ENCODE measurements around the gene B4GALT1.

The B4GALT1 gene

DNA sequence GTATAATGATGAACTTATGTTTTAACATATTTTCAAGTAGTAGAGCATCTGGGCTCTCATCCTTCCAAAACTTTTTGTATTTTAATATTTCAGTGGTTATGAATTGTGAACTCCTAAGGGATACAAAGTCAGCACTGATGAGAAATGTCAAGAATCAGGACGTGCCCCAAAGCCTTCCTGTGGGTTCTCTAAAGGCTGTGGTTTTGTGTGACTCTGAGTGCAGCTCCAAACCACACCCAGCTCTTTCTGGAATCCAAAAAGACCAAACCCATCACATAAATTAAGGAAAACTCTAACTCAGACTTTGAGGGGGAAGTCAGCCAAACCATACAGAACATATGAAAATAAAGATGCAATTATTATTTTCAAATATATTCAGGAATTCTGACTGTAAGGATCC lies 49.8 kb downstream of the B4GALT1 start:
- peak; percentile 41 for DNase-seq

DNA sequence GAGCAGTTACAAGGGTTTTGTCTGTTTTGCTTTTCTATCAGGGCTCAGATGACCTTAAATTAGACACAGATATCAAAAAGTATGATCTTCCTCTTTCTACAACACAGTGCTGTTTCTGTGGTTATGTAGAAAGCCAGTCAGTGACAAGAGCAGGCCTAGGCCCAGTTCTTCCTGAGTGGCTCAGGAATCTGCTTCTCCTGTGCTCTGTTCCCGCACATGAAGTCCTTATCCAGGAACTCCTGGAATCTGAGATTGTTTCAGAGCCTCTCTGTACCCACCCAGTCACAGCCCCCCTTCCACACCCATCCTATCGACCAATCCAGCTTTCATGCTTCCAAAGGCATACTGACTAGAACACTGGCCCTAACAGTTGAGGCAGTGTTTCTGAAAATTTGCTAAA lies 50.3 kb downstream of the B4GALT1 start:
- peak; percentile 39 for DNase-seq

DNA sequence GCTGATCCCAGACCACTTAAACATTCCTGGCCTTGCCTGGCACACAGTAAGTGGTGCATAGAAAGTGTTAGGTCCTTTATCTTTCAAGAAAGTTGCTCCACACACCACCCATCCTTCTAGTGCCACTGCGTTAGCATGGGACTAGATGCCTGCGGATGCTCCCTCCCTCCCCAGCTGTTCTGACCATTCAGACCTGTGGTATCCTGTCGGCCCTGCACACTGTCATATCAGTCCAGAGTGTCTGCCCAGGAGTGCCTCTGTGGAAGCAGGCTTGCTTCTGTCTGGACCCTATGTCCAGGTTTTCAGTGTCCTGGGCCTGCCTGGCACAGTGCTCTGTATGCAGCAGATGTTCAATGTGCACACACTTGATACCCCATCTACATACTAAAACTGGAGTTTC lies 52.4 kb downstream of the B4GALT1 start:
- peak; percentile 32 for DNase-seq

DNA sequence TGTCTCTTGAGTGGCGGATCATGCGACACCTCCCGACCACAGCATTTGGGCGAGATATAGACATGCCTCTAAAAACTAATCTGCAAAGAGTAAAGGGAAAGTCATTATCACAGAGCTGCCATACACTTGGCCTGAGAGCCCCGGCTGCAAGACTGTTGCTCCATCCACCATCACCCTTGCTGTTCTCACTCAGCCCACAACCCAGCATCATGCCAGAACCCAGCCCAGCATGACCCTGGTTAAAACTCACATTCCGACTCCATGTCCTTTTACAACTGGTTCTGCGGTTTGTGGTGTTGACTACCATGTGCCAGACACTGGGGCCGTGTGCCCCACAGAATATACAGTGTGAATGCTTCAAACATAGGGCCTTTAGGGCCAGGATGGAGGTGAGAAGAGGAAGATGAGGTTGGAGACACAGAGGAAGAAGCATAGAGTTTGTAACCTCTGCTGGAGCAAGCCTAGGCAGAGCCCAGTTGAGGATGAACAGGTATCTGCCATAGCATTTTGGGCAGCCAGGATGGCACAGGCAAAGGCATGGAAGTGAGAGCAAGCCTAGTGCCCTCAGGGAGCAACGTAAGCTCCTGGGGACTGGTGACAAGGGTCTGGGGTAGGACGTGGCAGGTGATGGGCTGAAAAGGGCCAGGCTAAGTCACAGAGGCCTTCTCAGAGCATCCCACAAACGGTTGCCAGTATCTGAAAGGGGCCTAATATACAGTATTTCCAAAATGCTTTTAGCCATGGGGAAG lies 53.2 kb downstream of the B4GALT1 start:
- DNase-seq, result peak; percentile 24

DNA sequence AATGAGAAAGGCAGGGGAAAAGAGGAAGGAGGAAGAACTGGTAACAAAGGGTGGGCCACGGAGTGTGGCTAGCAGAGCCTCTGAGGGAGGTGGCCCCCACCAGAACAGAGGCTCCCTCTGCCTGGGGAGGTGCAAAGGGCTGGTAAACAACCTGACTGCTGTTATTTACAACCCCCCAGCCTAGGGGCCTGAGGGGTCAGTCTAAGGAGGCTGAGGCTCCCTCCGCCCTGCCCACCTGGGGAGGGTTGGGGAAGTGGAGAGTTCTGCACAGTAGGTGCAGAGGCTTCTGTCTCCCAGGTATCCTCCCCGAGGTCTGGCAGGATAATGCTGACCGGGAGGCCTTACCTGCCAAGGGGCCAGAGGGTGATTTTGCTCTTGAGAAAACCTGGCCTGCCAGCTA lies 55.0 kb downstream of the B4GALT1 start:
- DNase-seq, result peak; percentile 12

DNA sequence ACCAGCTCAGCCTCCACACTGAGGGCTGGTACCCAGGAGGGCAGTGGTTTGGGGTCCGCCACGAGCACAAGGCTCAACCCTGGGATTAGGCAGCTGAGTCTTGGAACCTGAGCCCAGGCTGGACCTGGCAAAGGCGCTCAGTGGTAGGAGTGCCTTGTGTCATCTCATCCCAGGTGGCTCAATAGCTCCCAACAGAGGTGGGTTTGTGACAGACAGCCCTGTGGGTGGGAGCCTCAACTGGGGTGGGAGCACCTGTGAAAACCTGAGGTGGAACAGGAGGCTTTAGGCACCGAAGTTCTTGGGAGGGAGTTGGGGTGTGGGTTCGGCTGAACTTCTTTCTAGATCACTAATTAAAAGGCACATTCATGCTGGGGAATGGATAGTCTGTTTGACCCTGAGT lies 55.5 kb downstream of the B4GALT1 start:
- peak; percentile 31 for DNase-seq

DNA sequence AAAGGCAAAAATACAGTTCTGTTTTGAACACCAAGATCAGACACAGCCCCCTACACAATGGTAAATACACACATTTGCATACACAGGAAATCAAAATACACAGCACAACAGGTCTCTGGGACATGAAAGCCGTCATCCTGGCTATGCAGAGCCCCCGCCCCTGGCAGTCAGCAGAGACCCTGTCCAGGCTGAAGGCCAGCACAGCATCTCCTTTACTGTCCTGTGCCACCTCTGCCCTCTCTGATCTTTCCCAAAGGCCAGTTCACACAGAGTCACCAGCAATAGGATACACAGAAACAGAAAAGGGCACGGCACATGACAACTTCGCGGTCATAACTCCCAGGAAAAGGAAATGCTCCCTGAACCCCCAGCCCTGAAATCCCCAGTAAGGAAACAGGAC lies 56.5 kb downstream of the B4GALT1 start:
- DNase-seq, result no peak

DNA sequence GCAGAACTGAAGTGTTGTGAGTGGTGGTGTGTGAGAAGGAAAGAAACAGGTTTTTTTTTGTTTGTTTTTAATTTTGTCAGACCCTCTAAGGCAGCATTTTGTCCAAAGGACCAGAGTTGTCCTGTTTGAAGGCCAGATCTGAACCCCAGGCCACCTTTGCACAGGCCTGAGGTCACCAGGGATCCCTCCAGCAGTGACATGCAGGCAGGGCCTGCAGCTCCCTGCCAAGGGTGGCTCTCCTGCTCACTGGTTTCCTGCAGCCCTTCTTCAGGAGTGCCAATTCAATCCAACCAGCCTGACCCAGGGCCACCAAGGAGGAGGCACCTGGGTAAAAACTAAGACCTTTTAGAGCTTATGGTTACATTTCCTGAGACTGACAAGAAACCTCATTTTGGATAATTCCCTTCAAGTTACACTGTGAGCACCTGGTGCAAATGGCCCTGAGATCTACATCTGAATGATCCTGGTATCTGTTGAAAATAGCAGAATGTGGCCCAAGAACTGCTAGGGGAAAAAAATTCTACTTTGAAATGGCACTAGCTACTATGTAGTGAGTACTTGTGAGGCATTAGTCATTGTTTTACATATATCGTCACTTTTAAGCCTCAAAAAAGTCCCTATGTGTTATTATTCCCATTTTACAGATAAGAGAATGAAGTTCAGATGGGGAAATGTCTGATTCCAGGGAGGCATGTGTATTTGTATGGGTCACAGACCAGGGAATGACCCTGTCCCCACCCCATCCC lies 57.1 kb downstream of the B4GALT1 start:
- no peak for DNase-seq

DNA sequence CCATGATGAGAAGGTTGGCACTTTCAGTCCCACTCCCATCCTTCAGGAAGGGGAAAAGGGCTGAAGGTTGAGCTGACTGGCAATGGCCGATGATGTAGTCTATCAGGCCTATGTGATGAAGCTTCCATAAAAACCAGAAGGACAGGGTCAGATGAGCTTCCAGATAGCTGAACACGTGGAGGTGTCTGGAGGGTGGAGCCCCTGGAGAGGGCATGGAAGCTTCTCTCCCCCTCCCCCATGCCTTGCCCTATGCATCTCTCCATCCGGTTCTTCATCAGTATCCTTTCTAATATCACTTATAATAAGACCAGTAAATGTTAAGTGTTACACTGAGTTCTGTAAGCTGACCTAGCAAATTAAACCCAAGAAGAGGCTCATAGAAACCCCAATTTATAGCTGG lies 58.0 kb downstream of the B4GALT1 start:
- no peak for DNase-seq

DNA sequence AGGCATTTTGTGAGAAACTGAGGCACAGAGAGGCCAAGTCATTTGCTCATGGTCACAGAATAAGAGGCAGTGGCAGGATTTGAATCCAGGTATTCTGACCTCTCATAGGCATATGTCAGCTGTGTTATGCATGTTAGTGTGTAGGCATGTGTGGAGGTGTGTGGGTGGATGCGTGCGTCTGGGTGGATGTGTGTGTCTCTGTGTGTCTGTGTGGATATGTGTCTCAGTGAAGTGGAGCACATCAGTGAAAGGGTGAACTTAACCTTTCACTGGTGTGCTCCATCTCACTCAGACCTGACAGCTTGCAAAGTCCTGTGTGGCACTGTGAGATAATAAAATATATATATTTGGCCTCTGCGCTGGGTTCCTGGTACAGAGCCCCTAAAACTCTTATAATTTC lies 58.7 kb downstream of the B4GALT1 start:
- no peak for DNase-seq

DNA sequence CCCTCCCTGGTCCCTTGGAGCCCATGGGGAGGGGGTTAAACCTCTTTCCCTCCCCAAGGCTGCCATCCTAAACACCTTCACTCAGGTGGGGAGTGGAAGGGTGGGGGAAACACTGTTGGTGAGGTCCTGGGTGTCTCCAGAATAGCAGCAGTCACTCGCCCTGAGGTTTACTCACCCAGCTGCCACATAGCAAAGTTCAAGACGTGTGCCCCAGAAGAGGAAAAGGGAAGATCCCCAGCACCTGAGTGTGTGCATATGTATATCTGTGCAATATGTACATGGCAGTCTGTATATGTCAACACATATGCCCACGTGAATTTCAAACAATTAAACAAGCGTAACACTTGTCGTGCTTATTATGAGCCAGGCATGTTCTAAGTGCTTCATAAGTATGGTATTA lies 59.4 kb downstream of the B4GALT1 start:
- peak; percentile 41 for DNase-seq

DNA sequence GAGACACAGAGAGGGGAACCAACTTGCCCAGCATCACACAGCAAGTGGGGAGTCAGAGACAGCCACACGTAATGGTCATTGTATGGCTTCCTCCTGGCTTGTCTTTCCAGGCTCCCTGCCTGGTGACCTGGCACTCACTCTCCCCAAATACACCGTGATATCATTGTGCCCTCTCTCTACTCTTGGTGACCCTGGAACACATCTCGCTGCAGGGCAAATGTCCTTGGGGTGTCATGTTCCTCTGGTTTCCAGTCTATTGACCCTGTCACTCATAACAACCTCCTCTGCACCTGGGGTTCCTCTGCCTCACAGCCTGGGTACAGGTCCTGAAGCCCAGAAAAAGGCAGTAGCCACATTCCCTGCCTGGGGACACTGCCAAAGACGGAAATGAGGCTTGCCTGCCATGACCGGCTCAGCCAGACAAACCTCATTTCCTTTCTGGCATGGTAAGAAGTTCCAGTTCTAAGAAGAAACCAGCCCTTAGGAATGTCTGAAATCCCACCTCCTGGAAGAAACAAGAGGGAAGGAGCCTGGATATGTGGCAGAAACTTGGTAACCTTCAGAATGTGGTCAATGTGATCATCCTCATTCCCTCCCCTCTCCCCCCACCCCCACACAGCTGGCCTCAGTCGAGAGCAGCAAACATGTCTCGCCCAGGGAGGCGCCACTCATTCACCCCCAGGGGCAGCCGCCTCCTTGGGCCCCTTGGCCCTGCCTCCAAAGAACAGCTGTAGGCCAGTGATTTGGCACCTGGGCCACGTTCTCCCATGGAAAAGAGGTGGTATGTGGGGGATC lies 60.1 kb downstream of the B4GALT1 start:
- peak; percentile 80 for DNase-seq

DNA sequence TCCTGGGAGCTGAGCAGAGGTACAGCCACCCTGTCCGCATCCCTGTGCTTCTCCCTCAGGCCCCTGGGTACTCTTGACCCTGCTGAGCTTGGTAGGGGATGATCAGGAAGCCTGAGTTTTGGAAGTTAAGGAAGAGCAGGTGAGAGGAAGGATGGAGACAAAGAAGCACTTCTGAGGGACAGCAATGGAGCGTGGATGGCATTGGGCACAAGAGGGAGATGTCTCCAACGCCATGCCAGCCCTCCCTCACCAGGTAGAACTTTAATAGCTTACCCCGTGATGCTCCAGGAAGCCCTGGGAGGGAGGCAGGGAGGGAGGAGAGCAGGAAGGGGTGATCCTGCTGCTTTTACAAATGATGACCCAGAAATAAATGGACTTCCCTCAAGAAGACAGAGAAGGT lies 60.8 kb downstream of the B4GALT1 start:
- peak; percentile 33 for DNase-seq

DNA sequence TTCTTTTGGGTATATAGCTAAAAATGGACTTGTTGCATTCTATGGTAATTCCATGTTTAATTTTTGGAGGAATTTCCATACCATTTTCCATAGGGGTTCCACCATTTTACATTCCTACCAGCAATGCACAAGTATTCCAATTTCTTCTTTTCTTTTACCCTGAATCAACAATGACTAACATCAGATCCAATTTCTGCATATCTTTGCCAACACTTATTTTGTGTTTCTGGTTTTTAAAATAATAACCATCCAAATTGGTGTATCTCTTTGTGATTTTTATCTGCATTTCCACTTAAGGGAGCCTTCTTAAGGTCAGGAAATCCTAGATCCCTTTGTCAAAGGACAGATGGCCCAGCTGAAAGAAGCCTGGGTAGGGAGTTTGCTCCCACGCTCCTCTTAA lies 61.2 kb downstream of the B4GALT1 start:
- DNase-seq, result no peak

DNA sequence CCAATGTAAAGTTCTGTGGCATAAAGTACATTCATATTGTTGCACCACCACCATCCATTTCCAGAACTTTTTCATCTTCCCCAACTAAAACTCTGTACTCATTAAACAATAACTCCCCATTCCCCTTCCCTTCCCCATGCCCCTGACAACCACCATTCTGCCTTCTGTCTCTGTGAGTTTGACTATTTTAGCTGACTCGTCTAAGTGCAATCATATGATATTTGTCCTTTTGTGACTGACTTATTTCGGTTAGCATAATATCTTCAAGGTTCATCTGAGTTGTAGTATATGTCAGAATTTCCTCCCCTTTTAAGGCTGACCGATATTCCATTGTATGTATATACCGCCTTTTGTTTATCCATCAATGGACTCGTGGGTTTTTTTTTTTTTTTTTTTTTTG lies 61.6 kb downstream of the B4GALT1 start:
- no peak for DNase-seq

DNA sequence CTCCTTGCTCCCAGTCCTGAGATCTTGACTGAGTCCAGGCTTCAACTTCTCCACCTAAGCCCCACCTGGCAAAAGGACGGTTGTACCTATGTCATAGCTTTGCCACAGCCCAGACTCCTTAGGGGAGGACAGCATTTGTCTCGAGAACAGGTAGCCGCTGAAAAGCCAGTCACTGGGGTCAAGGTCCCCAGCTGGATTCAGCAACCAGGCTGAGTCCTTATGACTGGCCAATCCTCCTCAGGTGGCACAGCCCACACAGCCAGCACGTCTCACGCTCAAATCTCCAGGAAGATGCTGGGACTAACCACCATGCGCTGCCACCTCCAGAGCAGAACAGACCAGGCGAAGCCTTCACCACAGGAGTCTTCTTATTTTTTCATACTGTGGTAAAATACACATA lies 62.7 kb downstream of the B4GALT1 start:
- no peak for DNase-seq

DNA sequence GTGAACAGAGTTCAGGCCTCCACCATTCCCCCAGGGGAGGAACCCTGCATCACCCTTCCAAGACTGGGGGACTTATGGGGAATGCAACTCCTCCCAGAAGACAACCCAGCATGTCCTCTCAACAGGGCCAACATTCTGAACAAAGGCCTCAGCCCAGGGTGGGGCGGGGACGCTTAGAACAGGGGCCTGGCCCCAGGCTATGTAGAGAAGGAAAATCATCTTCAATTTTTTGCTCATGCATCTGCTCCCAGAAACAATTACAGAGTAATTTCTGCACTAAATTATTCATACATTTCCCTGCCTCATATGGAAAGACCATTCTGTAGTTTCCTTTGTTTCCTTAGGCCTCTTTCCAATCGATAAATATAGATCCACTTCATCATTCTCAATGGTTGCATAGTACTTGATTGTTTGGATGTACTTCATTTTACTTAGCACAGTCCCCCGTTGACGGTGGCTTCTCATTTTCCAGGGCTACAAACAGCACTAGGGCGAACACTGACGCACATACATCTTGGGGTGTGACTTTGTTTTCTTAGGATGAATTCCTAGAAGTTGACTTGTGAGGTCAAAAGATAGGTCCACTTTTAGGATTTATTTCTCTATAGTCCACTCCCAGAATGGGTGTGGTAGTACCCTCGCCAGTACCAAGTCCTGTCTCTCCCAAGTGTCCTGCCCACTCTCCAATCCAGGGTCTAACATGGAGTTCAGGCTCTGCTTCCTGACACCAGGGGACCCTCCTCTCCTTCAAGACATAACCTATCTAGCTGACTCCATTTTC lies 63.4 kb downstream of the B4GALT1 start:
- no peak for DNase-seq

DNA sequence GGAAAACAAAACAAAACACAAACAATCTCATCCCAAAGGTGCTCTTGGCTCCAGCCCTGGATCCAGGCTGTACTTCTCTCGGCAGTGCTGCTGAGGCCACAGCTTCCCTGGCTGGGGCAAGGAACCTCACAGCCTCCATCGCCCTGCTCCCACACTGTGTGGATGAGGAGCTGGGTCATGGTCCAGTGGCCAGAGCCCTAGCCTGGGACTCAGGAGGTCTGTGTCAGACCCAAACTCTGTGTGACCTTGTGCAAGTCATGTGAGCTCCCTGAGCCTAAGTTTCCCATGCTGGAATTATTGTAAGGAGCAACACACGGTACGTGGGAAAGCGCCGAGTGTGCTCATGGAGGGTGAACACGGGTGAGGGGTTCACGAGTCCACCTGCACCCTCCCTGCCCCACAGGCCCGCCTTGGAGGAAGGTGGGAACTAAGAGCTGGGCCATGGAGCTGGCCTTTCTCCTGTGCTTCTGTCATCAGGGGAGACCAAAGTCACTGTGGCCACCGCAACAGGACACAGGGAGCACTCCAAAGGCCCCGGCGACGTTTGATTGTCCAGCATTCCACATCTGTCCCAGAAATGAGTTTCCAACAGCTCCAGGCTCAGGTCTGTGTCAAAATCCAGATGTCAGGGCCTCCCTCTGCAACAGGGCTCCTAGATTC lies 64.5 kb downstream of the B4GALT1 start:
- DNase-seq, result no peak

DNA sequence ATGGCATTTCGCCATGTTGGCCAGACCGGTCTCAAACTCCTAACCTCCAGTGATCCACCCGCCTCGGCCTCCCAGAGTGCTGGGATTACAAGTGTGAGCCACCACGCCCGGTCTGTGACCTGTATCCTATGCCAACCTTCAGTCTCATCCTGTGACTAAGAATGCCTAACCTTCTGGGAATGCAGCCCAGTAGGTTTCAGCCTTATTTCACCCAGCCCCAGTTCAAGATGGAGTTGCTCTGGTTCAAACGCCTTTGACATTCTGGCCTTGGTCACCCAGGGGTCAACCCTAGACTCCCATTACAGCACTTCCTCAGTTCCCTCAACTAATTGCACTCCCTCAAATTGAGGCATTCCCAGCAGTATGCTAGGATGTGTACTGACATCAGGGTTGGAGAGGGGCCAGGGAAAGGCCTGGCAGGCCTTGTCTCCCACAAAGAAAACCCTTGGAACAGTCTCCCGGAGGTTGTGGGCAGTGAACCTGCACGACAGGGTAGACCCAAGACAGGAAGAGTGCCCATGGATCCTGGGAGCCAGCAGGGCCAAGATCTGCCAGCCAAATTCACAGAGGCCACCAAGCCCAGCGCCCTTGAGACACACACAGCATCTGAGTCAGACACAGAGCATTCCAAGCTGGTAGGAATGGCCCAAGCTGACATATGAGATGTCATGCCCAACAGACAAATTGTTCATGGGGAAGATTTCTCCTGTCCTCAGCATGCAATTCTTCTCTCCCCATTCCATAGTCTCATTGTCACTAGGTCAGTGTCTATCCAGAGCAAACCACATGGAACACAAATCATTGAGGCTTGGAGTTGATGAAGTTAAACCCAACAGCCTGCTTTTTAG lies 65.8 kb downstream of the B4GALT1 start:
- peak; percentile 49 for DNase-seq

DNA sequence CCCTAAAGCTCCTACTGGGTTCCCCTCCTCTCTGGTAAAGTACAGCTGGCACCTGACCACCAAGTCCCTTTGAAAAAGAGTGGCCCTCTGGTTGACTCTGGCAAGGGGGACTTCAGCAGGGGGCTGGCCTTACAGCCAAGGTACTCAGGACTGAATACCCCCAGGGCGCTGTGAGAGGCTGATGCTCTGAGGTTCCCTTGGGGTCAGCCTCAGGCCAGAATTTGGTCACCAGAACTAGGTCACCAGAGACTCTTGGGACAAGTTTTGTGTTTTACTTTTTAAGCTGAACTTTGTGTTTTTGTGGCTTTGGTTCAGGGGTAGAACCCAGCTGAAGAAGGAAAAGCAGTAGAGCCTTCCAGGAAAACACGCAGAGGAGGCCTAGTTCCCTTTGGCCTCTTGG lies 67.4 kb downstream of the B4GALT1 start:
- DNase-seq, result peak; percentile 32

DNA sequence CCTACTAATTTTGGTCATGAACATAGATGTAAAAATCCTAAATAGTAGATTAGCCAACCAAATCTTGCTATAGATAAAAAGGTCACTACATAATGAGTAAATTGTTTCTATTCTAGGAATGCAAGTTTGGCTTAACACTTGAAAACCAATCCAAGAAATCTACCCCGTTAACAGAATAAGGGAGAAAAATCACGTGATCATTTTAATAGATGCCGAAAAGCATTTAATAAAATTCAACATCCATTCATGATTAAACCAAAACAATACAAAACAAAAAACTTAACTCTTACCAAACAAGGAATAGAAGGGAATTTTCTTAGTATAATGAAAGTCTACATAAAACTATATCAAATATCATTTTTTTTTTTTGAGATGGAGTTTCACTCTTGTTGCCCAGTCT lies 69.9 kb downstream of the B4GALT1 start:
- DNase-seq, result no peak
